Sigmoid colon (tissue), 4 donors: Measurements from ENCODE around the gene FBXO7.

ENCODE experiments used
- CTCF ChIP-seq, 4 experiments: fragments of 450-650 bp in 3 of 4; fragments of 200-600 bp in 1 of 4; IDR thresholded peaks; one replicate each; pipeline ENCODE4 v1.5.1; 2016 to 2019; ENCODE audit warnings: antibody characterized with exemption in 4 of 4, mild to moderate bottlenecking in 3 of 4, moderate library complexity in 2 of 4
- EP300 ChIP-seq, 4 donors: sonication (generic); formaldehyde crosslinking; IDR thresholded peaks; one replicate each; pipeline ENCODE4 v1.6.1; 2017; ENCODE audit warnings: antibody characterized with exemption in 4 of 4
- POLR2A ChIP-seq, 2 donors: fragments of 450-650 bp; IDR thresholded peaks; one replicate each; pipeline ENCODE4 v1.6.1; 2016; ENCODE audit warnings: antibody characterized with exemption in 2 of 2, mild to moderate bottlenecking in 2 of 2, moderate library complexity in 2 of 2
- POLR2AphosphoS5 ChIP-seq, 4 donors: sonication (generic); formaldehyde crosslinking; IDR thresholded peaks; one replicate each; pipeline ENCODE4 v1.6.1; 2017; ENCODE audit warnings: antibody characterized with exemption in 4 of 4

- TF ChIP-seq POLR2AphosphoS5 (IDR thresholded peaks at IDR 0.05) (no peak), CTCF (IDR thresholded peaks at IDR 0.05) (no peak), POLR2A (IDR thresholded peaks at IDR 0.05) (no peak), EP300 (IDR thresholded peaks at IDR 0.05) (no peak)
These were observed 34.4 kb downstream of the FBXO7 start for GRCh38 chr22:32509045-32509444.
